Natural killer cell treated with Interleukin-12 subunit alpha and Interleukin-12 subunit beta and Interleukin-15 and Interleukin-18, amount 100 ng/mL, for 72 hours (primary cell): ENCODE results near the gene OR52E6. TPM values are rescaled to one million over a fixed set of nuclear protein-coding genes. Genes with fewer than 3 reads are reported as not detected.

Experiments
- ATAC-seq, 2 donors: fragments of 150-1000 bp; cut with Tn5 transposase in 1 of 2; sonication (Bioruptor Pico), chemical (Tn5 transposase) in 1 of 2; 2 replicates each; pipeline ENCODE4 v1.10.0; 2021
- DNase-seq: peaks from one replicate; pipeline ENCODE4 v3.0.0; 2022; ENCODE audit warnings: low spot score
- H3K27ac Mint-ChIP-seq, 2 donors: 1 replicate in 1 of 2; 2 replicates in 1 of 2; pipeline ENCODE4 v1.8.0; 2022; ENCODE audit warnings: mixed read lengths in 2 of 2, mild to moderate bottlenecking in 1 of 2, moderate library complexity in 1 of 2
- H3K27me3 Mint-ChIP-seq, 2 donors: 1 replicate in 1 of 2; 2 replicates in 1 of 2; pipeline ENCODE4 v1.8.0; 2022; ENCODE audit warnings: mixed read lengths in 2 of 2
- H3K36me3 Mint-ChIP-seq: one replicate; pipeline ENCODE4 v1.8.0; 2022; ENCODE audit warnings: mixed read lengths
- H3K4me1 Mint-ChIP-seq, 2 donors: 1 replicate in 1 of 2; 2 replicates in 1 of 2; pipeline ENCODE4 v1.8.0; 2022; ENCODE audit warnings: low read depth in 2 of 2, mixed read lengths in 2 of 2, mild to moderate bottlenecking in 1 of 2
- H3K4me3 Mint-ChIP-seq: one replicate; pipeline ENCODE4 v1.8.0; 2022; ENCODE audit warnings: mixed read lengths
- H3K9me3 Mint-ChIP-seq: 2 replicates; pipeline ENCODE4 v1.8.0; 2022; ENCODE audit warnings: mixed read lengths
- total RNA-seq, 2 donors: library from RNA; stranded (reverse); gene quantifications; one replicate each; pipeline ENCODE4 v1.2.3, GENCODE V29; 2022

The OR52E6 gene
- total RNA-seq, 2 donors from 2014 or later = not detected

GRCh38 chr11:5831196-5831829, 10.4 kb downstream of the OR52E6 start:
- H3K9me3 Mint-ChIP-seq = no peaks in the 10 kb centered on the region
- H3K36me3 Mint-ChIP-seq = no peaks in the 10 kb centered on the region
- peaks cover 2 to 24% of the 10 kb centered on the region in 2 donors for H3K27me3 Mint-ChIP-seq
- H3K27ac Mint-ChIP-seq = no peak overlapping the region
- H3K4me3 Mint-ChIP-seq = no peak overlapping the region
- ATAC-seq (peak in 1 of 2 donors; percentile 20), DNase-seq (no peak)
- H3K4me1 Mint-ChIP-seq = no peaks in the 10 kb centered on the region

GRCh38 chr11:5818245-5818886, 23.3 kb downstream of the OR52E6 start:
- DNase-seq = no peak
- Mint-ChIP-seq H3K27me3 (peaks cover 0 to 5% of the 10 kb centered on the region in 2 donors), H3K4me1 (peaks cover 6 to 7% of the 10 kb centered on the region in 2 donors), H3K27ac (peak overlapping the region; percentile 12 to 69), H3K9me3 (no peaks in the 10 kb centered on the region), H3K4me3 (peak overlapping the region; percentile 43), H3K36me3 (no peaks in the 10 kb centered on the region)
- ATAC-seq = no peak

GRCh38 chr11:5815534-5815933, 26.2 kb downstream of the OR52E6 start:
- ATAC-seq = no peak
- DNase-seq = no peak
- no peaks in the 10 kb centered on the region for H3K9me3 Mint-ChIP-seq
- peaks cover 6 to 10% of the 10 kb centered on the region in 2 donors for H3K27me3 Mint-ChIP-seq
- no peaks in the 10 kb centered on the region for H3K36me3 Mint-ChIP-seq
- H3K4me1 Mint-ChIP-seq = peaks cover 6 to 7% of the 10 kb centered on the region in 2 donors
- H3K27ac Mint-ChIP-seq = no peak overlapping the region
- H3K4me3 Mint-ChIP-seq = no peak overlapping the region

GRCh38 chr11:5809905-5810795, 31.5 kb downstream of the OR52E6 start:
- no peak overlapping the region for H3K4me3 Mint-ChIP-seq
- peaks cover 25 to 29% of the 10 kb centered on the region in 2 donors for H3K27me3 Mint-ChIP-seq
- ATAC-seq (no peak), DNase-seq (no peak)
- no peaks in the 10 kb centered on the region for H3K36me3 Mint-ChIP-seq
- H3K27ac Mint-ChIP-seq = no peak overlapping the region
- H3K4me1 Mint-ChIP-seq = peaks cover 12 to 13% of the 10 kb centered on the region in 2 donors
- no peaks in the 10 kb centered on the region for H3K9me3 Mint-ChIP-seq

- H3K36me3 Mint-ChIP-seq = no peaks in the 10 kb centered on the region
- no peaks in the 10 kb centered on the region for H3K9me3 Mint-ChIP-seq
- DNase-seq (no peak), ATAC-seq (peak in 1 of 2 donors; percentile 20)
- peak overlapping the region in 1 of 2 donors; percentile 50 for H3K27ac Mint-ChIP-seq
- H3K4me1 Mint-ChIP-seq = peaks cover 12 to 13% of the 10 kb centered on the region in 2 donors
- peaks cover 30 to 34% of the 10 kb centered on the region in 2 donors for H3K27me3 Mint-ChIP-seq
- H3K4me3 Mint-ChIP-seq = peak overlapping the region; percentile 87
These were observed 32.6 kb downstream of the OR52E6 start for GRCh38 chr11:5809122-5809519.

- peak within 1 kb of the TSS; percentile 87 for H3K4me3 Mint-ChIP-seq
- ATAC-seq = peak; percentile 83 to 87
- peak within 1 kb of the TSS in 1 of 2 donors; percentile 50 for H3K27ac Mint-ChIP-seq
- peak; percentile 68 for DNase-seq
- no peaks in the 10 kb centered on the region for H3K36me3 Mint-ChIP-seq
- H3K4me1 Mint-ChIP-seq = peaks cover 12 to 13% of the 10 kb centered on the region in 2 donors
- peaks cover 31 to 37% of the 10 kb centered on the region in 2 donors for H3K27me3 Mint-ChIP-seq
- H3K9me3 Mint-ChIP-seq = no peaks in the 10 kb centered on the region
These were observed 33.1 kb downstream of the OR52E6 start, which contains the start of gene OR52N2 for GRCh38 chr11:5808500-5809121. TSS of gene OR52N2 (plus strand) at chr11:5808924. CDS start at chr11:5820336, 11,412 bp downstream.

- ATAC-seq (no peak), DNase-seq (no peak)
- Mint-ChIP-seq H3K36me3 (peaks cover 7% of the 10 kb centered on the region), H3K9me3 (no peaks in the 10 kb centered on the region), H3K4me3 (no peak overlapping the region), H3K27ac (no peak overlapping the region), H3K27me3 (peaks cover 35 to 46% of the 10 kb centered on the region in 2 donors), H3K4me1 (peaks cover 12 to 13% of the 10 kb centered on the region in 2 donors)
These were observed 34.1 kb downstream of the OR52E6 start for GRCh38 chr11:5807580-5807979.

GRCh38 chr11:5803982-5804381, 37.7 kb downstream of the OR52E6 start:
- Mint-ChIP-seq H3K27me3 (peaks cover 34 to 36% of the 10 kb centered on the region in 2 donors), H3K36me3 (peaks cover 7% of the 10 kb centered on the region), H3K4me3 (no peak overlapping the region), H3K27ac (no peak overlapping the region), H3K4me1 (peaks cover 7 to 8% of the 10 kb centered on the region in 2 donors), H3K9me3 (no peaks in the 10 kb centered on the region)
- DNase-seq (no peak), ATAC-seq (no peak)

GRCh38 chr11:5796541-5796940, 45.2 kb downstream of the OR52E6 start:
- Mint-ChIP-seq H3K4me3 (no peak overlapping the region), H3K4me1 (no peaks in the 10 kb centered on the region), H3K36me3 (no peaks in the 10 kb centered on the region), H3K27ac (no peak overlapping the region), H3K27me3 (peaks cover 25 to 34% of the 10 kb centered on the region in 2 donors), H3K9me3 (no peaks in the 10 kb centered on the region)
- ATAC-seq = no peak
- no peak for DNase-seq

GRCh38 chr11:5791165-5791564, 50.5 kb downstream of the OR52E6 start, which contains the start of gene OR52N1:
TSS of gene OR52N1 (minus strand) at chr11:5791265. CDS start at chr11:5788816, 2,449 bp downstream.
- H3K4me1 Mint-ChIP-seq = peaks cover 0 to 6% of the 10 kb centered on the region in 2 donors
- peaks cover 15 to 18% of the 10 kb centered on the region in 2 donors for H3K27me3 Mint-ChIP-seq
- no peaks in the 10 kb centered on the region for H3K9me3 Mint-ChIP-seq
- ATAC-seq (no peak), DNase-seq (no peak)
- no peaks in the 10 kb centered on the region for H3K36me3 Mint-ChIP-seq
- H3K4me3 Mint-ChIP-seq = no peak within 1 kb of the TSS
- no peak within 1 kb of the TSS for H3K27ac Mint-ChIP-seq

Other genes starting within 250 kb of the OR52E6 start
- under 1 TPM in 1 of 2 donors, not detected in 1; 0.31 TPM for gene TRIM6, start 245.3 kb downstream of the OR52E6 start, total RNA-seq
- gene TRIM34, start 216.9 kb downstream of the OR52E6 start, total RNA-seq = 1 to 10 TPM; 4.3 to 6.2 TPM
- gene TRIM5, start 156.8 kb downstream of the OR52E6 start, total RNA-seq = 10 to 100 TPM; 12.4 to 16.4 TPM
- 100 to 1,000 TPM in 1 of 2 donors, 10 to 100 TPM in 1; 89.3 to 144 TPM for gene TRIM22, start 152.1 kb downstream of the OR52E6 start, total RNA-seq
- gene OR56B1, start 105.4 kb downstream of the OR52E6 start, total RNA-seq = under 1 TPM in 1 of 2 donors, not detected in 1; 0.21 TPM
- gene OR52N4, start 87.7 kb downstream of the OR52E6 start, total RNA-seq = under 1 TPM; 0.38 to 0.45 TPM
- not detected for gene OR52N5, start 58.5 kb downstream of the OR52E6 start, total RNA-seq
- gene OR52N1, start 50.6 kb downstream of the OR52E6 start, total RNA-seq = not detected
- not detected for gene OR52N2, start 33.0 kb downstream of the OR52E6 start, total RNA-seq
- gene OR52E8, start 15.8 kb upstream of the OR52E6 start, total RNA-seq = not detected
- not detected for gene OR52E4, start 38.7 kb upstream of the OR52E6 start, total RNA-seq
- not detected for gene OR52E5, start 51.3 kb upstream of the OR52E6 start, total RNA-seq
- gene OR56A3, start 100.4 kb upstream of the OR52E6 start, total RNA-seq = not detected
- gene OR56A5, start 126.6 kb upstream of the OR52E6 start, total RNA-seq = not detected
- not detected for gene OR52L1, start 145.1 kb upstream of the OR52E6 start, total RNA-seq
- under 1 TPM in 1 of 2 donors, not detected in 1; 0.11 TPM for gene OR56A4, start 165.0 kb upstream of the OR52E6 start, total RNA-seq
- under 1 TPM; 0.05 to 0.11 TPM for gene OR56A1, start 188.9 kb upstream of the OR52E6 start, total RNA-seq